ENCODE measurements around the gene SERPINE2. TPM values are rescaled to one million over a fixed set of nuclear protein-coding genes. Genes with fewer than 3 reads are reported as not detected.

The SERPINE2 gene
- total RNA-seq, 1 donor from 2014 or later: 24.6 TPM

- H3K4me3 Mint-ChIP-seq (ENCODE audit: unreplicated experiment): no peak overlapping the region
- peaks cover 2% of the 10 kb centered on the region for H3K9me3 Mint-ChIP-seq (ENCODE audit: unreplicated experiment)
- TF ChIP-seq, protein P1, sequence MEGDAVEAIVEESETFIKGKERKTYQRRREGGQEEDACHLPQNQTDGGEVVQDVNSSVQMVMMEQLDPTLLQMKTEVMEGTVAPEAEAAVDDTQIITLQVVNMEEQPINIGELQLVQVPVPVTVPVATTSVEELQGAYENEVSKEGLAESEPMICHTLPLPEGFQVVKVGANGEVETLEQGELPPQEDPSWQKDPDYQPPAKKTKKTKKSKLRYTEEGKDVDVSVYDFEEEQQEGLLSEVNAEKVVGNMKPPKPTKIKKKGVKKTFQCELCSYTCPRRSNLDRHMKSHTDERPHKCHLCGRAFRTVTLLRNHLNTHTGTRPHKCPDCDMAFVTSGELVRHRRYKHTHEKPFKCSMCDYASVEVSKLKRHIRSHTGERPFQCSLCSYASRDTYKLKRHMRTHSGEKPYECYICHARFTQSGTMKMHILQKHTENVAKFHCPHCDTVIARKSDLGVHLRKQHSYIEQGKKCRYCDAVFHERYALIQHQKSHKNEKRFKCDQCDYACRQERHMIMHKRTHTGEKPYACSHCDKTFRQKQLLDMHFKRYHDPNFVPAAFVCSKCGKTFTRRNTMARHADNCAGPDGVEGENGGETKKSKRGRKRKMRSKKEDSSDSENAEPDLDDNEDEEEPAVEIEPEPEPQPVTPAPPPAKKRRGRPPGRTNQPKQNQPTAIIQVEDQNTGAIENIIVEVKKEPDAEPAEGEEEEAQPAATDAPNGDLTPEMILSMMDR (IDR thresholded peaks at IDR 0.05; ENCODE audit: partially characterized antibody, unreplicated experiment): no peak
- H3K4me1 Mint-ChIP-seq (ENCODE audit: low read depth, unreplicated experiment): no peaks in the 10 kb centered on the region
- H3K27me3 Mint-ChIP-seq (ENCODE audit: unreplicated experiment): no peaks in the 10 kb centered on the region
- no peak for DNase-seq
- no peaks in the 10 kb centered on the region for H3K36me3 Mint-ChIP-seq (ENCODE audit: unreplicated experiment)
- H3K27ac Mint-ChIP-seq (ENCODE audit: unreplicated experiment): no peak overlapping the region
These were observed 21.8 kb upstream of the SERPINE2 start for GRCh38 chr2:224060783-224061482.

- H3K4me3 Mint-ChIP-seq (ENCODE audit: unreplicated experiment): no peak overlapping the region
- H3K9me3 Mint-ChIP-seq (ENCODE audit: unreplicated experiment): peaks cover 5% of the 10 kb centered on the region
- TF ChIP-seq, protein P1 (IDR thresholded peaks at IDR 0.05; ENCODE audit: partially characterized antibody, unreplicated experiment): no peak
- DNase-seq: no peak
- no peak overlapping the region for H3K27ac Mint-ChIP-seq (ENCODE audit: unreplicated experiment)
- peaks cover 2% of the 10 kb centered on the region for H3K27me3 Mint-ChIP-seq (ENCODE audit: unreplicated experiment)
- H3K4me1 Mint-ChIP-seq (ENCODE audit: low read depth, unreplicated experiment): no peaks in the 10 kb centered on the region
- peaks cover 6% of the 10 kb centered on the region for H3K36me3 Mint-ChIP-seq (ENCODE audit: unreplicated experiment)
These were observed 20.1 kb upstream of the SERPINE2 start for GRCh38 chr2:224059178-224059577.

DNA sequence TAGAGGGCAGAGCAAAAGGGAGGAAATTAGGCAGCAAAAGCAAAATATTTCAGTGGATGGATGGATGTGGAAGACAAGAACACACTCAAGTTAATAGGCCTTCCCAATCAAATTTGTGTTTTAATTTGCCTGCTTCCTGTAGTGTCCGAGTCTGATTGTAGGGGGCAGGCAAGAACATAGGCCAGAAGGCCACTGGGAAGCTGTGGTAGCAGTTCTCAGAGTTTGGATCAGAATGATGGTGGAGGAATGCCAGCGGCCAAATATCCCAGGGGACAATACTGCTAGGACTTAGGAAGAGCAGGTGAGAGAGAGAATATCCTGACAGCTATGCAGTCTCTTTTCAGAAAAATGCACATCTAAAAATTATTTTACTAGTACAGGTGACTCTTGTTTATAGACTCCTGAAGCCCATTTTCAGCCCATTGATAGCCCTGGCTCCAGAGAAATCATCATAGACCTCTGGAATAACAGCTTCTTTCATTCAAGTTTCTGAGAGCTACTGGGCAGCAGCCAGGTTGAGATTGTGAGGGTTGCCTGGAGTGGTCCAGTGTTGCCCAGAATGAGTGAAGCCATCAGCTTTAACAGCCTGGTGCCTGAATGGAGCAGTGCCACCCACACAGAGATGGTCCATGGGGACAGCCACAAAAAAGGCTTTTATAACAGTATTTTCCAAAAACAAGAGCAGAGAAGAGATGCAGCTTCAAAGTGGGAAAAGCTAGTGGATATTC, 19.1 kb upstream of the SERPINE2 start:
- TF ChIP-seq, protein P1 (IDR thresholded peaks at IDR 0.05; ENCODE audit: partially characterized antibody, unreplicated experiment): no peak
- H3K27ac Mint-ChIP-seq (ENCODE audit: unreplicated experiment): no peak overlapping the region
- H3K4me1 Mint-ChIP-seq (ENCODE audit: low read depth, unreplicated experiment): no peaks in the 10 kb centered on the region
- peaks cover 2% of the 10 kb centered on the region for H3K27me3 Mint-ChIP-seq (ENCODE audit: unreplicated experiment)
- H3K4me3 Mint-ChIP-seq (ENCODE audit: unreplicated experiment): no peak overlapping the region
- DNase-seq: no peak
- peaks cover 6% of the 10 kb centered on the region for H3K36me3 Mint-ChIP-seq (ENCODE audit: unreplicated experiment)
- peaks cover 5% of the 10 kb centered on the region for H3K9me3 Mint-ChIP-seq (ENCODE audit: unreplicated experiment)

DNA sequence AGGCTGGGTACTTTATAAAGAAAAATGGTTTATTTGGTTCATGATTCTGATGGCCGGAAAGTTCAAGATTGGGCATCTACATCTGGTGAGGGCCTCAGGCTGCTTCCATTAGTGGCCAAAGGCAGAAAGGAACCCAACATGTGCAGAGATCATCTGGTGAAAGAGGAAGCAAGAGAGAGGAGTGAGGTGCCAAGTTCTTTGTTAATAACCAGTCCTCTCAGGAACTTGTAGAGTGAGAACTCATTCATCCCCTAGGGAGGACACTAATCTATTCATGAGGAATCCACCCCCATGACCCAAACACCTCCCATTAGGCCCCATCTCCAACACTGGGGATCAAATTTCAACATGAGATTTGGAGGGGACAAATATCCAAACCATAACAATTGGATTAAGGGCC, 17.8 kb upstream of the SERPINE2 start:
- no peak overlapping the region for H3K4me3 Mint-ChIP-seq (ENCODE audit: unreplicated experiment)
- peaks cover 2% of the 10 kb centered on the region for H3K27me3 Mint-ChIP-seq (ENCODE audit: unreplicated experiment)
- peaks cover 6% of the 10 kb centered on the region for H3K36me3 Mint-ChIP-seq (ENCODE audit: unreplicated experiment)
- H3K27ac Mint-ChIP-seq (ENCODE audit: unreplicated experiment): no peak overlapping the region
- DNase-seq: no peak
- H3K9me3 Mint-ChIP-seq (ENCODE audit: unreplicated experiment): peaks cover 5% of the 10 kb centered on the region
- TF ChIP-seq, protein P1 (IDR thresholded peaks at IDR 0.05; ENCODE audit: partially characterized antibody, unreplicated experiment): no peak
- no peaks in the 10 kb centered on the region for H3K4me1 Mint-ChIP-seq (ENCODE audit: low read depth, unreplicated experiment)

DNA sequence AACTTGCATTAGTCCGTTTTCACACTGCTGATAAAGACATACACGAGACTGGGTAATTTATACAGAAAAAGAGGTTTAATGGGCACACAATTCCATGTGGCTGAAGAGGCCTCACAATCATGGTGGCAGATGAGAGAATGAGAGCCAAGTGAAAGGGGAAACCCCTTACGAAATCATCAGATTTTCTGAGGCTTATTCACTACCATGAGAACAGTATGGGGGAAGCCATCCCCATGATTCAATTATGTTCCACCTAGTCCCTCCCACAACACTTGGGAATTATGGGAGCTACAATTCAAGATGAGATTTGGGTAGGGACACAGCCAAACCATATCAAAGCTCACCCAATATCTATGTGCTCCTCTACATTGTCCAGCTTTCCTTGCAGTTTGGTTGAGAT, 16.0 kb upstream of the SERPINE2 start:
- Mint-ChIP-seq H3K4me1 (ENCODE audit: low read depth, unreplicated experiment) (no peaks in the 10 kb centered on the region), H3K4me3 (ENCODE audit: unreplicated experiment) (no peak overlapping the region), H3K27me3 (ENCODE audit: unreplicated experiment) (peaks cover 2% of the 10 kb centered on the region), H3K27ac (ENCODE audit: unreplicated experiment) (no peak overlapping the region), H3K9me3 (ENCODE audit: unreplicated experiment) (peaks cover 5% of the 10 kb centered on the region), H3K36me3 (ENCODE audit: unreplicated experiment) (peaks cover 6% of the 10 kb centered on the region)
- TF ChIP-seq, protein P1 (IDR thresholded peaks at IDR 0.05; ENCODE audit: partially characterized antibody, unreplicated experiment): no peak
- DNase-seq: no peak
